Kidney epithelial cell (primary cell): ENCODE measurements around the gene MISP. TPM values are rescaled to one million over a fixed set of nuclear protein-coding genes. Genes with fewer than 3 reads are reported as not detected.
"Not testable (repeated sequence)": the region's sequence is repeated elsewhere in the genome, so short reads cannot be mapped to it uniquely, and the experiment has no call there.

Source experiments
- DNase-seq: peaks from one replicate; pipeline ENCODE4 v3.0.0-alpha.2; 2010; ENCODE audit warnings: low read depth
- H3K27me3 ChIP-seq: 2 replicates; pipeline ENCODE4 v1.6.0; 2011; ENCODE audit warnings: low read length; ENCODE audit not compliant: control insufficient read depth, insufficient read depth
- H3K36me3 ChIP-seq: 2 replicates; pipeline ENCODE4 v1.5.1; 2011; ENCODE audit warnings: low read length; ENCODE audit not compliant: control insufficient read depth, insufficient read depth
- H3K4me3 ChIP-seq: 2 replicates; pipeline ENCODE4 v1.5.1; 2011; ENCODE audit warnings: low read depth, mild to moderate bottlenecking, control low read depth, low read length
- CTCF ChIP-seq: IDR thresholded peaks from 2 replicates; pipeline ENCODE4 v1.5.1; 2011; ENCODE audit warnings: mild to moderate bottlenecking, moderate library complexity, low read length, control low read depth, inconsistent platforms; ENCODE audit not compliant: insufficient read depth, poor library complexity, severe bottlenecking
- total RNA-seq: library from RNA; depleted of rRNA; stranded (reverse); fragments of >200 nt; gene quantifications from 2 replicates; pipeline ENCODE4 v1.2.3, GENCODE V29; 2015

Gene MISP
- total RNA-seq, 1 donor from 2014 or later: 45.6 TPM

DNA sequence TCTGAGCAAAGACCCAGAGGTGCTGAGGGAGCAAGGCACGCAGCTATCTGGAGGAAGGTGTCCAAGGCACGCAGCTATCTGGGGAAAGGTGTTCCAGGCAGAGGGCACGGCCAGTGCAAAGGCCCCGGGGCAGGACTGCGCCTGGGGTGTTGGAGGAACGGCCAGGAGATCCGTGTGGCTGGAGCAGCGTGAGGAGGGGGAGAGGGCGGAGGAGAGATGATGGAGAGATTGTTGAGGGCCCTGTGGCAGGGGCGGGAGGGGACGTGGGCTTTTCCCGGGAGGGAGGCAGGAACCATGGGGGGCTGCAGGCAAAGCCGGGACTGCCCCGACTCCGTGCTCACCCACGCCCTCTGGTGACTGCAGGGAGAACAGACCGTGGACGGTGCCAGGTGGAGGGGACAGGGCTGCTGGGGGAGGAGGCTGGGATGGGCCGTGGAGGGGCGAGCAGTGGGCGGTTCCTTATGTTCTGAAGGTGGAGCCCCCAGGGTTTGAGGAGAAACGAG lies 13.3 kb upstream of the MISP start:
- no peak for DNase-seq
- Histone ChIP-seq H3K36me3 (no peaks in the 10 kb centered on the region), H3K27me3 (no peaks in the 10 kb centered on the region), H3K4me3 (no peak overlapping the region)
- peak; percentile 70 for TF ChIP-seq CTCF

GRCh38 chr19:738509-739128 lies 12.3 kb upstream of the MISP start:
- Histone ChIP-seq H3K36me3 (no peaks in the 10 kb centered on the region), H3K27me3 (no peaks in the 10 kb centered on the region), H3K4me3 (no peak overlapping the region)
- DNase-seq: no peak
- no peak for TF ChIP-seq CTCF

DNA sequence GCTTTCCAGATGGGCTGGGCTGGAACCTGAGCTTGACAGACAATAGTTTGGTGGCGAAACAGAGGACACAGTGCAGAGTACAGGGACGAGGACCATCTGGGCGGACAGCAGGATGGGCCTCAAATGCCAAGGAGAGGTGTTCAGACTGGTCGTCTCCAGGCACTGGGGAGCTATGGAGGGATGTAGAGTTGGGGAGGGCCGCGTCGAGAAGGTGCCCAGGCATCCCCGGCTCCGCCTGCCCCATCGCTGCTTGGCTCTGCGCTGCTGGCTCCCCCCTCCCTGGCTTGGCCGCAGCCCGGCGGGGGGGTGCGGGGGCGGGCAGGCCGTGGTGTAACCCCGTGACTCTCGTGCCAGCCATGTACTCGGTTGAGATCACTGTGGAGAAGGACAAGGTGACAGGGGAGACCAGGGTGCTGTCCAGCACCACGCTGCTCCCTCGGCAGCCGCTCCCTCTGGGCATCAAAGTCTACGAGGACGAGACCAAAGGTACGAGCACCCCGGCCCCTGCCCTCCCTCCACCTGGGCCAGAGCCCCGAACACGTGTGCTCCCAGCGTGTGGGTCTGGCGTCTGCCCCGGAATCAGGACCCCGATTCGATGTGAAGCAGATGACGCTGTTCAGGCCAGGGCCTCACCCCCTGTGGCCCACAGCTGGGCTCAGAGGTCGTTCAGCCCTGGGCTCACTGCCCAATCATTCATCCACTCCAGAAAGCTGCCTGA lies 10.8 kb upstream of the MISP start:
- no peak for TF ChIP-seq CTCF
- no peak for DNase-seq
- Histone ChIP-seq H3K36me3 (no peaks in the 10 kb centered on the region), H3K27me3 (no peaks in the 10 kb centered on the region), H3K4me3 (no peak overlapping the region)

GRCh38 chr19:740816-741505 lies 10.0 kb upstream of the MISP start:
- H3K4me3 ChIP-seq, H3K27me3 ChIP-seq, DNase-seq, H3K36me3 ChIP-seq: not testable (repeated sequence)

DNA sequence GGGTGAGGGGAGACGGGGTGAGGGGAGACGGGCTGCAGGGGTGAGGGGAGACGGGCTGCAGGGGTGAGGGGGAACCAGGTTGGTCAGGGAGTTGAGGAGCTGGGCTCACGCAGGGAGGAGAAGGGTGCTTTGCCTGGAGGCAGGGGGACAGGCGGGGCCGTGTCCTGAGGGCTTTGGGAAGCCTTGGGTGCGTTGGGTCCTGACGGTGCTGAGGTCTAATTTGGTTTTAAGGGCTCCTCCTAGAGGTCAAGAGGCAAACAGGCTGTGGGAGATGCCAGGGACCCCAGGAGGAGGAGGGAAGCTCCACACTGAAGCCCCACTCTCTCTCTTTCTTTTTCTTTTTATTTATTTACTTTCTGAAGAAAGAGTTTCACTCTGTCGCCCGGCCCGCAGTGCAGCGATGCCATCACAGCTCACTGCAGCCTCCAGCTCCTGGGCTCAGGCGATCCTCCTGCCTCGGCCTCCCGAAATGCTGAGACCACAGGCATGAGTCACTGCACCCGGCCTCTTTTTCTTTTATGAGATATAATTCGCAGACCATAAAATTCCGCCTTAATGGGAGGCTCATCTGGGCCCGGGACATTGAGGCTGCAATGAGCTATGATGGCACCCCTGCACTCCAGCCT lies 9.3 kb upstream of the MISP start:
- no peak for DNase-seq
- H3K36me3 ChIP-seq: no peaks in the 10 kb centered on the region
- peak; percentile 3 for TF ChIP-seq CTCF
- H3K27me3 ChIP-seq: no peaks in the 10 kb centered on the region
- H3K4me3 ChIP-seq: no peak overlapping the region

- DNase-seq: no peak
Measured at GRCh38 chr19:742540-743075, 8.3 kb upstream of the MISP start.

More at GRCh38 chr19:742540-743075, 8.3 kb upstream of the MISP start:
- H3K4me3 ChIP-seq: no peak overlapping the region
- no peaks in the 10 kb centered on the region for H3K36me3 ChIP-seq
- TF ChIP-seq CTCF: no peak
- H3K27me3 ChIP-seq: no peaks in the 10 kb centered on the region
